GM18505 (cell line): ENCODE results near the gene BORCS6.

Experiments used
- ATAC-seq: cut with Tn5 transposase; IDR thresholded peaks from one replicate; pipeline ENCODE4 v1.9.1; 2021; ENCODE audit not compliant: unreplicated experiment
- POLR2A ChIP-seq: IDR thresholded peaks from 4 replicates; pipeline ENCODE4 v1.6.1; 2011; ENCODE audit warnings: borderline replicate concordance; ENCODE audit not compliant: insufficient read depth, insufficient read length; ENCODE audit errors: extremely low read depth

BORCS6 gene

DNA sequence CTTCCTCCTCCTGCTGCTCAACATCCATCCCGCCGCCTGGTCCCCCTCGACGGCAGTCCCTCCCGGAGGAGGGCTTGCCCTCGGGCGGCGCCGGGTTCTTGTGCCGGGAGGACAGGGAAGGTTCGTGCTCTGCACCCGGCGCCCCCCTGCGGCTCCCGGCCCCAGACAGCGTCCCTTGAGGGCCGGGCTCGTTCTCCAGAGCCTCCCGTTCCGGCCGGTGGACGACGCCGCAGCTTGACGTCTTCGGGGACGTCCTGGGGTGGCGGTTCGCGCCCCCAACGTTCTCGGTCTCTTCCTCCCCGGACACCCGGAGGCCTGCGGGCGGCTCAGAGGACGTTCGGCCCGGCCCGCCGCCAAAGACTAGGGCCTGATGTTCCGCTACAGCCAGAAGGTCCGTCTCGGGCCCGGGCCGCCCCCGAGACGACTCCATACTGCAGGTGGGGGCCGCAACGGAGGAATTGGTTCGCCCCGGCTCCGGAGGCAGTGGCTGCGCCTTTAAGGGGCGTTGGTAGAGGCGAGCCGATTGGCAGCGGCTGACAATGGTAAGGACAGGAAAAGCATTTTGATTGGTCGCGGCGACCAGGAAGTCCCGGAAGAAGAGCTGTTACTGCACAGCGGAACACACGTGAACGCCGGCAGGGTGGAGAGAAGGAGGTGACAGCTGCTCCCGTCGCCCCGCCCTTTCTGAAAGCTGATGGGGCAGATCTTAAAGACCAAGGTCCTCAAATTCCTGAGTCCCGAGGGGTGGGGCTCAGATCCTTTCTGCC, at the start of gene BORCS6:
Gene BORCS6 (minus strand): TSS at position 470 of the 767 bp plus-strand sequence. CDS start 40 bp downstream, at position 430.
- peak; percentile 81 for TF ChIP-seq POLR2A
- ATAC-seq = peak; percentile 45

- no peak for ATAC-seq
- TF ChIP-seq POLR2A = no peak
These were observed 47.9 kb upstream of the BORCS6 start for GRCh38 chr17:8237886-8238285.

- no peak for ATAC-seq
- no peak for TF ChIP-seq POLR2A
These were observed 47.2 kb upstream of the BORCS6 start for GRCh38 chr17:8237175-8237574.

GRCh38 chr17:8235676-8236075, 45.7 kb upstream of the BORCS6 start:
- TF ChIP-seq POLR2A = no peak
- ATAC-seq = no peak

GRCh38 chr17:8234361-8235270, 44.6 kb upstream of the BORCS6 start:
- TF ChIP-seq POLR2A = no peak
- no peak for ATAC-seq

GRCh38 chr17:8231701-8232100, 41.7 kb upstream of the BORCS6 start:
- ATAC-seq = no peak
- TF ChIP-seq POLR2A = no peak

GRCh38 chr17:8227238-8227581, 37.2 kb upstream of the BORCS6 start:
- ATAC-seq = no peak
- TF ChIP-seq POLR2A = no peak

DNA sequence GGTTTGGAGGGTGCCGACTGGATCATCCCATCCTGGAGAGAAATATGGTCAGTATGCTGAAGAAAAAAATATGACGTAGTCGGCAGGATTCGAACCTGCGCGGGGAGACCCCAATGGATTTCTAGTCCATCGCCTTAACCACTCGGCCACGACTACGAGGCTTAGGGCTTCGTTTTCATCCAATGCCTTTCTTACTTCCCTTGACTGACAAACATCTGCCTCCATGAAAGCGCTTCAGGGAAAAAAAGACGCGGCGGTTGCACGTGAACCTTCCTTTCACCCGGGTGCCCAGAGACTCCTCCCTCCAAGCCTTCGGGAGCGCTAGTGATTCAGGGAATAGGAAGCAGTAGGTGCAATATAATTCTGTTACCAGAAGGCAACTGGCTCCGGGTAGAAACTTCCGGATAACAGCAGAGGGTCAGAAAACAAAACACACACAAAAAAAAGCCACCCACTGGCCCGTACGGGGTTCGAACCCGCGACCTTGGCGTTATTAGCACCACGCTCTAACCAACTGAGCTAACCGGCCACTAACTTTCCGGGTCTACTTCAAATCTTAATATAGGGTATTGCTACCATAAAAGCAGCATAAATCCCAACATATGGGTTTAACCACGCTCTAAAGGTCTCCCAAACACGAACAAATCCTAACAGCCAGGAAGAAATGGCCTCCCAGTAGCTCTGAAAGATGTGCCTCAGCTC, 36.7 kb upstream of the BORCS6 start:
- no peak for ATAC-seq
- TF ChIP-seq POLR2A = peak; percentile 65

- peak; percentile 23 for TF ChIP-seq POLR2A
These were observed 36.0 kb upstream of the BORCS6 start for GRCh38 chr17:8225813-8226535.

GRCh38 chr17:8224891-8225812, 35.2 kb upstream of the BORCS6 start:
- no peak for TF ChIP-seq POLR2A
- no peak for ATAC-seq

More at GRCh38 chr17:8225813-8226535, 36.0 kb upstream of the BORCS6 start:
- ATAC-seq = no peak

DNA sequence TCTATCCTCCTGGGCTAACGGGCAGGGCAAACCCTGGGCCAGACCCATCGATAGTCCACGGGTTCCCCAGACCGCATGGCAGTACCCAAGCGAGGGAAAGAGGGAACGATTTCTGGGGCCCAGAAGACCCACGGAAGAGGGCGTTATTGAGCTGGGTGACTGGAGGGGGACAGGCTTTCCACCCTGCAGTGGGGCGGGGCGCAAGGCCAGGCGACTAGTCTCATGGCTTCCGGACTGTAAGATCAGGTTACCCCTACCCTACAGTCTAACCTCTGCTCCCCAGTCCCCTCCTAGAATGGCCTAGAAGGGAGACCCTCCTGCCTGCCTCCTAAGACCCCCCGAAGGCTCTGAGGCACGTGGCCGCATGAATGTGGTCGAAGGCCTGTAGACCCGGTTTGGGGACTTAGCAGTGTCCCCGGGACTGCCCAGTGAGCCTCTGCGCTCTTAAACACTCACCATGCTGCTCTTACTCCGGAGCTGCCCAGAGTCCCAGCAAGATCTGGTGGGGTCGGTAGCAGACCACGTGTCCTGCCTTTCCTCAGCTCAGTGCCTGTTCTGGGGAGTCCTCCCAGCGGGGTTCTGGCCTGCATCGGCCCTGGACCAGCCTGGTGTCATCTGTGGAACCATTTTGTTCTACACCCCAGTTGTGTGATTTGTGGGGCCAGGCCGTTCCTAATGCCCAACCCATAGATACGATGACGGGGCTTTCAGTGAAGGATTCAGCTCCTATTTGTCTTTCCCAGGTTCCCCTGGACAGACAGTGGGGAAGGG, 33.6 kb upstream of the BORCS6 start:
- ATAC-seq = peak; percentile 6
- no peak for TF ChIP-seq POLR2A
